Stomach (tissue), 9 donors: ENCODE measurements around the gene RPS27. TPM values are rescaled to one million over a fixed set of nuclear protein-coding genes. Genes with fewer than 3 reads are reported as not detected.
"Not testable (repeated sequence)": the region's sequence is repeated elsewhere in the genome, so short reads cannot be mapped to it uniquely, and the experiment has no call there.

Source experiments
- DNase-seq, 2 donors: peaks; one replicate each; pipeline versions ENCODE4 v3.0.0 to v3.0.0-alpha.2; 2013 to 2019
- H3K27ac ChIP-seq, 5 donors: fragments of 200-600 bp in 4 of 5; sonication (generic) in 4 of 5; one replicate each; pipeline ENCODE4 v1.5.1; 2013 to 2019; ENCODE audit warnings: mild to moderate bottlenecking in 1 of 5, moderate library complexity in 1 of 5
- H3K27me3 ChIP-seq, 3 donors: fragments of 200-600 bp; sonication (generic); one replicate each; pipeline ENCODE4 v1.5.1; 2017 to 2019; ENCODE audit warnings: mixed run types in 1 of 3
- H3K36me3 ChIP-seq, 4 donors: fragments of 200-600 bp; sonication (generic); 1 replicate in 3 of 4; 2 replicates in 1 of 4; pipeline ENCODE4 v1.5.1; 2016 to 2019
- H3K4me1 ChIP-seq, 4 donors: fragments of 200-600 bp; sonication (generic); one replicate each; pipeline ENCODE4 v1.5.1; 2016 to 2019
- H3K4me3 ChIP-seq, 4 donors: fragments of 200-600 bp; sonication (generic) in 3 of 4; one replicate each; pipeline ENCODE4 v1.5.1; 2016 to 2019; ENCODE audit warnings: mild to moderate bottlenecking in 1 of 4
- H3K9me3 ChIP-seq, 4 donors: fragments of 200-600 bp; sonication (generic); one replicate each; pipeline ENCODE4 v1.5.1; 2016 to 2019
- CTCF ChIP-seq, 7 experiments: fragments of 450-650 bp in 4 of 7; fragments of 200-600 bp in 3 of 7; sonication (generic) in 3 of 7; IDR thresholded peaks; one replicate each; pipeline ENCODE4 v1.5.1; 2016 to 2019; ENCODE audit warnings: antibody characterized with exemption in 7 of 7, control low read depth in 2 of 7, mild to moderate bottlenecking in 1 of 7
- EP300 ChIP-seq: sonication (generic); formaldehyde crosslinking; IDR thresholded peaks from one replicate; pipeline ENCODE4 v1.6.1; 2017; ENCODE audit warnings: antibody characterized with exemption
- POLR2A ChIP-seq, 4 donors: fragments of 450-650 bp; IDR thresholded peaks; one replicate each; pipeline ENCODE4 v1.6.1; 2016; ENCODE audit warnings: antibody characterized with exemption in 4 of 4, control low read depth in 2 of 4, mild to moderate bottlenecking in 1 of 4, moderate library complexity in 1 of 4
- POLR2AphosphoS5 ChIP-seq, 3 donors: sonication (generic); formaldehyde crosslinking; IDR thresholded peaks; one replicate each; pipeline ENCODE4 v1.6.1; 2016; ENCODE audit warnings: antibody characterized with exemption in 3 of 3
- WGBS, 5 donors: extraction: QIAGEN DNeasy Blood & Tissue Kit in 3 of 5; methylation state at CpG; one replicate each; pipeline versions ENCODE4 v1.1.5 to v1.1.7; 2013 to 2018; 5-methylcytosine and 5-hydroxymethylcytosine counted together
- intact Hi-C: fragments of 100-400 bp; cut with DNase I; formaldehyde crosslinking; loops from one replicate; pipeline ENCODE4 v1.15.1; 2023; ENCODE audit warnings: low total_unique reads
- polyA plus RNA-seq, 3 donors: library from polyadenylated mRNA; stranded (reverse); fragments of 200-250 nt; gene quantifications; one replicate each; pipeline ENCODE4 v1.2.3, GENCODE V29; 2013
- small RNA-seq, 4 donors: library from RNA; depleted of rRNA; stranded (forward); fragments of <200 nt; gene quantifications; one replicate each; pipeline ENCODE3, GENCODE V24; 2016
- total RNA-seq, 5 donors: library from RNA; depleted of rRNA; stranded (reverse); fragments of >200 nt; gene quantifications; one replicate each; pipeline versions ENCODE4 v1.1.0 to v1.2.3, GENCODE V29; 2014 to 2016
- donor health status: healthy with polysubstance abuse.
- donor health status: Bipolar disorder and iron deficiency.
- donor health status: healthy.

The RPS27 gene
- total and polyA plus RNA-seq, 8 donors, result 43.4 to 21,142 (median 2,759) TPM

DNA sequence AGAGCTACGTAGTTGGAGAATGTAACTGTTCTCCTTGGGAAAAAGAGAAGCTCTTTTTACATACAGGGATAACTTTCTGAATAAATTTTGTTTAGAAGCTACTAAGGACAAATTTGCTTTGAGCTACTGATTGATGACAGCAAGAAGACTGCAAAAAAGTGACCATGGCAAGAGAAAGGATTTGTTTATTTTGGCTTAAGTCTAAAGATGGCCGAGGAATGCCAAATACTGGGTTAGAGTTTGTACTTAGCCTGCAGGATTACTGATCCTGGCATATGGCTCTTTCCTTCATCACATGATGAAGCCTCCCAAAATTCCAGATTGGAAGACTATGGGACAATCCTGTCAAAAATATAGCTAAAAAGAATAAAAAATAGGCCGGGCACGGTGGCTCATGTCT lies 28.7 kb downstream of the RPS27 start:
- Histone ChIP-seq H3K4me3 (no peak overlapping the region), H3K9me3 (no peaks in the 10 kb centered on the region), H3K4me1 (no peaks in the 10 kb centered on the region), H3K27me3 (no peaks in the 10 kb centered on the region), H3K36me3 (no peaks in the 10 kb centered on the region), H3K27ac (no peak overlapping the region)
- WGBS, 5 donors, result 72 to 83% (median 74%) methylated on average over 4 of the region's 4 CpGs
- intact Hi-C loops, result no loop called here
- no peak for DNase-seq
- TF ChIP-seq POLR2AphosphoS5 (IDR thresholded peaks at IDR 0.05) (no peak), EP300 (no peak), CTCF (IDR thresholded peaks at IDR 0.05) (no peak), POLR2A (IDR thresholded peaks at IDR 0.05) (no peak)

GRCh38 chr1:154019940-154020339 lies 29.4 kb downstream of the RPS27 start:
- DNase-seq, result no peak
- no peaks in the 10 kb centered on the region for H3K9me3 ChIP-seq
- H3K4me1 ChIP-seq, result no peaks in the 10 kb centered on the region
- no peaks in the 10 kb centered on the region for H3K36me3 ChIP-seq
- no peak overlapping the region for H3K27ac ChIP-seq
- intact Hi-C loops, result no loop called here
- H3K27me3 ChIP-seq, result no peaks in the 10 kb centered on the region
- H3K4me3 ChIP-seq, result no peak overlapping the region
- no peak for TF ChIP-seq CTCF (IDR thresholded peaks at IDR 0.05)
- TF ChIP-seq EP300, result no peak
- TF ChIP-seq POLR2A (IDR thresholded peaks at IDR 0.05), result no peak
- no peak for TF ChIP-seq POLR2AphosphoS5 (IDR thresholded peaks at IDR 0.05)
- WGBS, 5 donors, result 84 to 91% (median 89%) methylated on average over 1 of the region's 1 CpG

- WGBS, 5 donors, result 93 to 96% (median 95%) methylated on average over 1 of the region's 1 CpG
- H3K4me1 ChIP-seq, intact Hi-C loops, DNase-seq, H3K27me3 ChIP-seq, H3K36me3 ChIP-seq, H3K27ac ChIP-seq, H3K4me3 ChIP-seq: not testable (repeated sequence)
- peaks cover 0 to 16% (median 9%) of the 10 kb centered on the region in 4 donors for H3K9me3 ChIP-seq
Measured at GRCh38 chr1:154033697-154034096, 43.1 kb downstream of the RPS27 start.

Small RNA genes lying within 50 kb of the gene (small RNA-seq; reads per million reads assigned to genes)
- gene MIR6737 (0 to 0.30 (median 0.03) reads per million in 4 donors), gene RNU6-179P (0 reads per million in 4 donors)

Other genes with a start within 250 kb of the RPS27 start
- 10 to 100 TPM; 14.9 to 89.9 (median 62.2) TPM for gene SLC27A3, start 215.4 kb upstream of the RPS27 start, total RNA-seq
- gene SLC27A3, start 215.4 kb upstream of the RPS27 start, polyA plus RNA-seq, result 10 to 100 TPM; 17.4 to 86.8 (median 44.1) TPM
- 10 to 100 TPM; 15.8 to 26.3 (median 18.1) TPM for gene GATAD2B, start 67.8 kb upstream of the RPS27 start, total RNA-seq
- 1 to 10 TPM; 2.7 to 3.4 (median 3.2) TPM for gene GATAD2B, start 67.8 kb upstream of the RPS27 start, polyA plus RNA-seq
- 10 to 100 TPM; 20.9 to 73.0 (median 36.6) TPM for gene DENND4B, start 44.0 kb upstream of the RPS27 start, total RNA-seq
- 10 to 100 TPM; 11.8 to 19.9 (median 14.1) TPM for gene DENND4B, start 44.0 kb upstream of the RPS27 start, polyA plus RNA-seq
- gene CRTC2, start 32.1 kb upstream of the RPS27 start, total RNA-seq, result 10 to 100 TPM in 2 of 5 donors, 1 to 10 TPM in 3; 1.4 to 49.6 (median 8.0) TPM
- 10 to 100 TPM; 26.9 to 31.1 (median 27.1) TPM for gene CRTC2, start 32.1 kb upstream of the RPS27 start, polyA plus RNA-seq
- gene SLC39A1, start 27.2 kb upstream of the RPS27 start, total RNA-seq, result 10 to 100 TPM in 4 of 5 donors, 1 to 10 TPM in 1; 6.4 to 80.6 (median 24.9) TPM
- 10 to 100 TPM; 29.9 to 54.8 (median 39.8) TPM for gene SLC39A1, start 27.2 kb upstream of the RPS27 start, polyA plus RNA-seq
- 10 to 100 TPM in 1 of 5 donors, 1 to 10 TPM in 3, not detected in 1; 2.7 to 16.7 (median 7.3) TPM for gene CREB3L4, start 22.9 kb upstream of the RPS27 start, total RNA-seq
- gene CREB3L4, start 22.9 kb upstream of the RPS27 start, polyA plus RNA-seq, result 10 to 100 TPM; 10.9 to 32.9 (median 11.8) TPM
- gene JTB, start 13.1 kb upstream of the RPS27 start, total RNA-seq, result 100 to 1,000 TPM; 130 to 859 (median 234) TPM
- 100 to 1,000 TPM; 214 to 340 (median 237) TPM for gene JTB, start 13.1 kb upstream of the RPS27 start, polyA plus RNA-seq
- 10 to 100 TPM; 35.5 to 82.9 (median 43.7) TPM for gene RAB13, start 4.4 kb upstream of the RPS27 start, total RNA-seq
- gene RAB13, start 4.4 kb upstream of the RPS27 start, polyA plus RNA-seq, result 100 to 1,000 TPM; 174 to 730 (median 364) TPM
- gene NUP210L, start 164.3 kb downstream of the RPS27 start, total RNA-seq, result under 1 TPM in 1 of 5 donors, not detected in 4; 0.18 TPM
- gene NUP210L, start 164.3 kb downstream of the RPS27 start, polyA plus RNA-seq, result not detected
- gene TPM3, start 201.3 kb downstream of the RPS27 start, total RNA-seq, result 100 to 1,000 TPM in 4 of 5 donors, 10 to 100 TPM in 1; 32.7 to 293 (median 214) TPM
- 100 to 1,000 TPM; 101 to 364 (median 159) TPM for gene TPM3, start 201.3 kb downstream of the RPS27 start, polyA plus RNA-seq
- not detected for gene CFAP141, start 215.6 kb downstream of the RPS27 start, total RNA-seq
- gene CFAP141, start 215.6 kb downstream of the RPS27 start, polyA plus RNA-seq, result not detected
- gene UBAP2L, start 230.2 kb downstream of the RPS27 start, total RNA-seq, result 100 to 1,000 TPM in 2 of 5 donors, 10 to 100 TPM in 3; 25.2 to 109 (median 90.6) TPM
- 10 to 100 TPM; 41.1 to 44.8 (median 43.4) TPM for gene UBAP2L, start 230.2 kb downstream of the RPS27 start, polyA plus RNA-seq